Keratinocyte (primary cell): Measurements from ENCODE around the gene OAF. TPM values are rescaled to one million over a fixed set of nuclear protein-coding genes. Genes with fewer than 3 reads are reported as not detected.

Experiments used
- DNase-seq: peaks from one replicate; pipeline ENCODE4 v3.0.0-alpha.2; 2011; ENCODE audit warnings: low read depth, missing footprints, low spot score
- FAIRE-seq: peaks from 2 replicates; lab custom pipeline; 2011; peaks lifted over from hg19 to GRCh38; lab: Jason Lieb, UNC
- H2AFZ ChIP-seq: 2 replicates; pipeline ENCODE4 v1.6.0; 2012; ENCODE audit warnings: low read length, control low read depth, inconsistent platforms; ENCODE audit not compliant: control insufficient read depth
- H3K27ac ChIP-seq: 2 replicates; pipeline ENCODE4 v1.5.1; 2011; ENCODE audit warnings: low read length; ENCODE audit not compliant: control insufficient read depth, insufficient read depth
- H3K27me3 ChIP-seq: 3 replicates; pipeline ENCODE4 v1.6.0; 2011; ENCODE audit warnings: low read length; ENCODE audit not compliant: control insufficient read depth, insufficient read depth; ENCODE audit errors: extremely low read depth
- H3K36me3 ChIP-seq, 2 experiments: 2 replicates in 1 of 2; 3 replicates in 1 of 2; pipeline ENCODE4 v1.5.1; 2011; ENCODE audit warnings: low read length in 2 of 2, mild to moderate bottlenecking in 1 of 2; ENCODE audit not compliant: control insufficient read depth in 2 of 2, insufficient read depth in 2 of 2; ENCODE audit errors: extremely low read depth in 1 of 2
- H3K4me1 ChIP-seq: 3 replicates; pipeline ENCODE4 v1.5.1; 2011; ENCODE audit warnings: low read length; ENCODE audit not compliant: control insufficient read depth, insufficient read depth; ENCODE audit errors: extremely low read depth
- H3K4me2 ChIP-seq: 3 replicates; pipeline ENCODE4 v1.6.0; 2011; ENCODE audit warnings: low read depth, low read length; ENCODE audit not compliant: control insufficient read depth, insufficient read depth; ENCODE audit errors: extremely low read depth
- H3K4me3 ChIP-seq, 3 experiments: fragments of 200-600 bp in 1 of 3; sonication (generic) in 1 of 3; 2 replicates in 2 of 3; 3 replicates in 1 of 3; pipeline ENCODE4 v1.5.1; 2011 to 2016; ENCODE audit warnings: low read length in 3 of 3, mild to moderate bottlenecking in 3 of 3, control low read depth in 2 of 3, inconsistent platforms in 1 of 3, low read depth in 1 of 3, mixed read lengths in 1 of 3, mixed run types in 1 of 3, moderate library complexity in 1 of 3; ENCODE audit not compliant: control insufficient read depth in 2 of 3, insufficient read depth in 2 of 3; ENCODE audit errors: extremely low read depth in 1 of 3
- H3K79me2 ChIP-seq: 2 replicates; pipeline ENCODE4 v1.6.0; 2012; ENCODE audit warnings: low read length; ENCODE audit not compliant: control insufficient read depth, insufficient read depth
- H3K9ac ChIP-seq: 3 replicates; pipeline ENCODE4 v1.6.0; 2011; ENCODE audit warnings: low read length; ENCODE audit not compliant: control insufficient read depth, insufficient read depth; ENCODE audit errors: extremely low read depth
- H3K9me1 ChIP-seq: 3 replicates; pipeline ENCODE4 v1.6.0; 2011; ENCODE audit warnings: low read length; ENCODE audit not compliant: control insufficient read depth, insufficient read depth; ENCODE audit errors: extremely low read depth
- H3K9me3 ChIP-seq: 2 replicates; pipeline ENCODE4 v1.5.1; 2012; ENCODE audit warnings: low read depth, low read length; ENCODE audit not compliant: control insufficient read depth
- H4K20me1 ChIP-seq: 3 replicates; pipeline ENCODE4 v1.6.0; 2011; ENCODE audit warnings: low read length; ENCODE audit not compliant: control insufficient read depth, insufficient read depth; ENCODE audit errors: extremely low read depth
- EZH2 ChIP-seq: IDR thresholded peaks from one replicate; pipeline ENCODE4 v1.6.1; 2012; ENCODE audit warnings: inconsistent platforms, mild to moderate bottlenecking, low read length, moderate library complexity
- dilution Hi-C: fragments of 300-500 bp; cut with MboI; formaldehyde crosslinking; loops from one replicate; pipeline ENCODE4 v1.7.0; 2020; ENCODE audit warnings: low sequenced_read_pairs; ENCODE audit not compliant: extremely low pct_ligation_motif_present
- polyA plus RNA-seq, 5 experiments: library from polyadenylated mRNA; depleted of rRNA in 3 of 5; stranded (reverse) in 3 of 5; stranded (forward) in 1 of 5; unstranded in 1 of 5; fragments of >200 nt; gene quantifications; 1 replicate in 1 of 5; 2 replicates in 3 of 5; 3 replicates in 1 of 5; pipeline versions ENCODE4 v1.2.1 to v1.2.3, GENCODE V29; 2011 to 2012; ENCODE audit warnings: missing spikeins in 2 of 5, low read depth in 1 of 5, low replicate concordance in 1 of 5
- TF ChIP-seq, protein P1 (sequence below), 3 experiments: IDR thresholded peaks in 1 of 3; conservative IDR thresholded peaks in 1 of 3; optimal IDR thresholded peaks in 1 of 3; 2 replicates in 2 of 3; 3 replicates in 1 of 3; pipeline versions ENCODE3 to v1.5.1; 2011; ENCODE audit warnings: low read length in 3 of 3, mild to moderate bottlenecking in 3 of 3, moderate library complexity in 2 of 3, control low read depth in 1 of 3, inconsistent platforms in 1 of 3; ENCODE audit not compliant: insufficient read depth in 2 of 3; ENCODE audit errors: extremely low read depth in 1 of 3

Gene OAF
- polyA plus RNA-seq, 1 donor (not counting 4 experiments of a cell fraction or from before 2014, with no cell fraction given) = 11.2 TPM

- no peaks in the 10 kb centered on the region for H3K4me1 ChIP-seq
- no peak for TF ChIP-seq EZH2
- TF ChIP-seq, protein P1, sequence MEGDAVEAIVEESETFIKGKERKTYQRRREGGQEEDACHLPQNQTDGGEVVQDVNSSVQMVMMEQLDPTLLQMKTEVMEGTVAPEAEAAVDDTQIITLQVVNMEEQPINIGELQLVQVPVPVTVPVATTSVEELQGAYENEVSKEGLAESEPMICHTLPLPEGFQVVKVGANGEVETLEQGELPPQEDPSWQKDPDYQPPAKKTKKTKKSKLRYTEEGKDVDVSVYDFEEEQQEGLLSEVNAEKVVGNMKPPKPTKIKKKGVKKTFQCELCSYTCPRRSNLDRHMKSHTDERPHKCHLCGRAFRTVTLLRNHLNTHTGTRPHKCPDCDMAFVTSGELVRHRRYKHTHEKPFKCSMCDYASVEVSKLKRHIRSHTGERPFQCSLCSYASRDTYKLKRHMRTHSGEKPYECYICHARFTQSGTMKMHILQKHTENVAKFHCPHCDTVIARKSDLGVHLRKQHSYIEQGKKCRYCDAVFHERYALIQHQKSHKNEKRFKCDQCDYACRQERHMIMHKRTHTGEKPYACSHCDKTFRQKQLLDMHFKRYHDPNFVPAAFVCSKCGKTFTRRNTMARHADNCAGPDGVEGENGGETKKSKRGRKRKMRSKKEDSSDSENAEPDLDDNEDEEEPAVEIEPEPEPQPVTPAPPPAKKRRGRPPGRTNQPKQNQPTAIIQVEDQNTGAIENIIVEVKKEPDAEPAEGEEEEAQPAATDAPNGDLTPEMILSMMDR (optimal IDR thresholded peaks at IDR 0.05 in 1 of 3, IDR thresholded peaks at IDR 0.05 in 1 of 3, conservative IDR thresholded peaks at IDR 0.05 in 1 of 3; ENCODE audit: extremely low read depth in 1 of 3, insufficient read depth in 2 of 3, low read length in 3 of 3) = no peak
- no peak overlapping the region for H2AFZ ChIP-seq
- H4K20me1 ChIP-seq = no peaks in the 10 kb centered on the region
- FAIRE-seq = no peak
- H3K4me2 ChIP-seq = no peak overlapping the region
- peaks cover 20% of the 10 kb centered on the region for H3K27me3 ChIP-seq
- no peaks in the 10 kb centered on the region for H3K36me3 ChIP-seq
- dilution Hi-C loops = no loop called here
- H3K27ac ChIP-seq = no peak overlapping the region
- no peak overlapping the region for H3K9ac ChIP-seq
- H3K9me3 ChIP-seq = no peaks in the 10 kb centered on the region
- no peaks in the 10 kb centered on the region for H3K79me2 ChIP-seq
- no peaks in the 10 kb centered on the region for H3K9me1 ChIP-seq
- H3K4me3 ChIP-seq = no peak overlapping the region
- DNase-seq = no peak
These were observed 14.0 kb upstream of the OAF start for GRCh38 chr11:120196826-120197225.

DNA sequence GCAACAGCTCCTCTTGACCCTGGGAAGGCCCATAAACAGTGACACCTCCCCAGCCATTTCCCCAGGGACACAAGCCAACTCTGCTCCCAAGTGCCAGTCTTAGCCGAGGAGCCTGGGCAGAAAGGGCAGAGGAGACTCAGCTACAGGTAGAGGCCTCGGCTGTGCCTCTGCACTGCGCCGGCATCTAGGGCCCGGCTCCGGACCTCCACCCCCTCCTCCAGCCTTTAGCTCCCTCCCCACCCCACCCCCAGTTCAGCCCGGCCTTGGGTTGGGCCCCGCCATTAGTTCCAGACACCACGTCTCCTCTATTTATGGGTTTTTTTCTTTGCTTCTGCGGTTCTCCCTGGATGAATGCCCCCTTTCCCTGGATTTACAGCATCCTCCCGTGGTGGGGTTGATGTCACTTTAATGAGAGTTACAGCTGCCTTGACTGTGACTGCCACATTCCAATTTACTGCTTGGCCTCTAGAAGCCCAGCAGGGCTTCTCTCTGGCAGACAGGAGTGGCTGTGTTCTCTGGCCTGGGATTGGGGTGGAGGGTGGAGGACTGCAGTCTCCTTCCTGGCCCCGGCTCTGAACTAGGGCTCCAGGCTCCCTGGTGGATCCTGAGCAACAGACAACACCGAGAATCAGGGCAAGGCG, 13.5 kb upstream of the OAF start:
- no peak for TF ChIP-seq EZH2
- TF ChIP-seq, protein P1 (optimal IDR thresholded peaks at IDR 0.05 in 1 of 3, IDR thresholded peaks at IDR 0.05 in 1 of 3, conservative IDR thresholded peaks at IDR 0.05 in 1 of 3; ENCODE audit: extremely low read depth in 1 of 3, insufficient read depth in 2 of 3, low read length in 3 of 3) = no peak
- Histone ChIP-seq H3K4me2 (no peak overlapping the region), H3K27ac (no peak overlapping the region), H3K4me1 (no peaks in the 10 kb centered on the region), H3K9me3 (no peaks in the 10 kb centered on the region), H3K9ac (no peak overlapping the region), H3K36me3 (no peaks in the 10 kb centered on the region), H3K4me3 (no peak overlapping the region), H2AFZ (no peak overlapping the region), H3K79me2 (no peaks in the 10 kb centered on the region), H3K27me3 (peaks cover 19% of the 10 kb centered on the region), H3K9me1 (no peaks in the 10 kb centered on the region), H4K20me1 (no peaks in the 10 kb centered on the region)
- DNase-seq = no peak
- dilution Hi-C loops = no loop called here
- no peak for FAIRE-seq
